ENCODE results near the gene ZEB2.
A peak's percentile ranks its signal among the peaks of the same experiment; 100 is the strongest.

ZEB2 gene

GRCh38 chr2:144414324-144414845, 105.5 kb downstream of the ZEB2 start:
- H3K27ac Mint-ChIP-seq = peak overlapping the region; percentile 78 to 93
- ATAC-seq (replicated peaks) = peak; percentile 69
- H3K27me3 Mint-ChIP-seq = no peaks in the 10 kb centered on the region
- H3K9me3 Mint-ChIP-seq = no peaks in the 10 kb centered on the region
- H3K4me3 Mint-ChIP-seq = peak overlapping the region; percentile 24 to 36
- H3K36me3 Mint-ChIP-seq (ENCODE audit: insufficient read depth) = peaks cover 24% of the 10 kb centered on the region
- peaks cover 11 to 41% of the 10 kb centered on the region in 2 donors for H3K4me1 Mint-ChIP-seq (ENCODE audit: low read depth in 2 of 2)
- no peak for DNase-seq

GRCh38 chr2:144412709-144413108, 107.2 kb downstream of the ZEB2 start:
- Mint-ChIP-seq H3K27ac (peak overlapping the region in 1 of 2 donors; percentile 93), H3K36me3 (ENCODE audit: insufficient read depth) (peaks cover 34% of the 10 kb centered on the region), H3K27me3 (no peaks in the 10 kb centered on the region), H3K9me3 (no peaks in the 10 kb centered on the region), H3K4me1 (ENCODE audit: low read depth in 2 of 2) (peaks cover 11 to 46% of the 10 kb centered on the region in 2 donors), H3K4me3 (no peak overlapping the region)
- no peak for ATAC-seq (replicated peaks)
- no peak for DNase-seq

- ATAC-seq (replicated peaks) = no peak
- no peaks in the 10 kb centered on the region for H3K27me3 Mint-ChIP-seq
- H3K9me3 Mint-ChIP-seq = no peaks in the 10 kb centered on the region
- H3K4me3 Mint-ChIP-seq = no peak overlapping the region
- H3K4me1 Mint-ChIP-seq (ENCODE audit: low read depth in 2 of 2) = peaks cover 13 to 46% of the 10 kb centered on the region in 2 donors
- no peak for DNase-seq
- peaks cover 33% of the 10 kb centered on the region for H3K36me3 Mint-ChIP-seq (ENCODE audit: insufficient read depth)
- H3K27ac Mint-ChIP-seq = no peak overlapping the region
Measured at GRCh38 chr2:144411473-144411872, 108.4 kb downstream of the ZEB2 start.

- Mint-ChIP-seq H3K27ac (peak overlapping the region; percentile 28 to 41), H3K36me3 (ENCODE audit: insufficient read depth) (peaks cover 51% of the 10 kb centered on the region), H3K4me3 (no peak overlapping the region), H3K27me3 (no peaks in the 10 kb centered on the region), H3K4me1 (ENCODE audit: low read depth in 2 of 2) (peaks cover 7 to 42% of the 10 kb centered on the region in 2 donors), H3K9me3 (no peaks in the 10 kb centered on the region)
- DNase-seq (no peak), ATAC-seq (replicated peaks) (no peak)
Measured at GRCh38 chr2:144409241-144409640, 110.7 kb downstream of the ZEB2 start.

GRCh38 chr2:144407262-144407661, 112.7 kb downstream of the ZEB2 start:
- H3K4me3 Mint-ChIP-seq = no peak overlapping the region
- peaks cover 4 to 36% of the 10 kb centered on the region in 2 donors for H3K4me1 Mint-ChIP-seq (ENCODE audit: low read depth in 2 of 2)
- DNase-seq (no peak), ATAC-seq (replicated peaks) (no peak)
- no peaks in the 10 kb centered on the region for H3K27me3 Mint-ChIP-seq
- peaks cover 62% of the 10 kb centered on the region for H3K36me3 Mint-ChIP-seq (ENCODE audit: insufficient read depth)
- H3K27ac Mint-ChIP-seq = peak overlapping the region in 1 of 2 donors; percentile 50
- H3K9me3 Mint-ChIP-seq = no peaks in the 10 kb centered on the region

- Mint-ChIP-seq H3K27me3 (no peaks in the 10 kb centered on the region), H3K9me3 (no peaks in the 10 kb centered on the region), H3K36me3 (ENCODE audit: insufficient read depth) (peaks cover 67% of the 10 kb centered on the region), H3K4me1 (ENCODE audit: low read depth in 2 of 2) (peaks cover 4 to 38% of the 10 kb centered on the region in 2 donors), H3K27ac (peak overlapping the region in 1 of 2 donors; percentile 23), H3K4me3 (peak overlapping the region in 1 of 2 donors; percentile 2)
- DNase-seq (no peak), ATAC-seq (replicated peaks) (no peak)
Measured at GRCh38 chr2:144405982-144406788, 113.7 kb downstream of the ZEB2 start.

GRCh38 chr2:144405321-144405720, 114.6 kb downstream of the ZEB2 start:
- DNase-seq (no peak), ATAC-seq (replicated peaks) (no peak)
- H3K4me3 Mint-ChIP-seq = peak overlapping the region in 1 of 2 donors; percentile 2
- peaks cover 4 to 38% of the 10 kb centered on the region in 2 donors for H3K4me1 Mint-ChIP-seq (ENCODE audit: low read depth in 2 of 2)
- H3K27ac Mint-ChIP-seq = peak overlapping the region; percentile 5 to 23
- H3K36me3 Mint-ChIP-seq (ENCODE audit: insufficient read depth) = peaks cover 75% of the 10 kb centered on the region
- H3K27me3 Mint-ChIP-seq = no peaks in the 10 kb centered on the region
- H3K9me3 Mint-ChIP-seq = no peaks in the 10 kb centered on the region

- Mint-ChIP-seq H3K27ac (no peak overlapping the region), H3K4me1 (ENCODE audit: low read depth in 2 of 2) (peaks cover 4 to 38% of the 10 kb centered on the region in 2 donors), H3K36me3 (ENCODE audit: insufficient read depth) (peaks cover 79% of the 10 kb centered on the region)
Measured at GRCh38 chr2:144404586-144405314, 115.2 kb downstream of the ZEB2 start.

GRCh38 chr2:144403933-144404332, 116.0 kb downstream of the ZEB2 start:
- Mint-ChIP-seq H3K9me3 (no peaks in the 10 kb centered on the region), H3K27me3 (no peaks in the 10 kb centered on the region), H3K4me1 (ENCODE audit: low read depth in 2 of 2) (peaks cover 4 to 38% of the 10 kb centered on the region in 2 donors), H3K36me3 (ENCODE audit: insufficient read depth) (peaks cover 75% of the 10 kb centered on the region), H3K4me3 (no peak overlapping the region), H3K27ac (no peak overlapping the region)
- no peak for ATAC-seq (replicated peaks)
- DNase-seq = no peak

More at GRCh38 chr2:144404586-144405314, 115.2 kb downstream of the ZEB2 start:
- Mint-ChIP-seq H3K9me3 (no peaks in the 10 kb centered on the region), H3K4me3 (no peak overlapping the region), H3K27me3 (no peaks in the 10 kb centered on the region)
- DNase-seq (no peak), ATAC-seq (replicated peaks) (no peak)

GRCh38 chr2:144402251-144402650, 117.7 kb downstream of the ZEB2 start:
- peaks cover 4 to 28% of the 10 kb centered on the region in 2 donors for H3K4me1 Mint-ChIP-seq (ENCODE audit: low read depth in 2 of 2)
- ATAC-seq (replicated peaks) (no peak), DNase-seq (no peak)
- peaks cover 80% of the 10 kb centered on the region for H3K36me3 Mint-ChIP-seq (ENCODE audit: insufficient read depth)
- H3K9me3 Mint-ChIP-seq = no peaks in the 10 kb centered on the region
- H3K4me3 Mint-ChIP-seq = no peak overlapping the region
- no peaks in the 10 kb centered on the region for H3K27me3 Mint-ChIP-seq
- peak overlapping the region in 1 of 2 donors; percentile 90 for H3K27ac Mint-ChIP-seq

- Mint-ChIP-seq H3K27ac (no peak overlapping the region), H3K4me3 (no peak overlapping the region), H3K4me1 (ENCODE audit: low read depth in 2 of 2) (peaks cover 0 to 25% of the 10 kb centered on the region in 2 donors), H3K9me3 (no peaks in the 10 kb centered on the region), H3K36me3 (ENCODE audit: insufficient read depth) (peaks cover 83% of the 10 kb centered on the region), H3K27me3 (no peaks in the 10 kb centered on the region)
- no peak for ATAC-seq (replicated peaks)
- DNase-seq = no peak
Measured at GRCh38 chr2:144401036-144401435, 118.9 kb downstream of the ZEB2 start.

GRCh38 chr2:144396318-144396717, 123.6 kb downstream of the ZEB2 start:
- Mint-ChIP-seq H3K9me3 (no peaks in the 10 kb centered on the region), H3K4me3 (no peak overlapping the region), H3K27ac (peak overlapping the region; percentile 14 to 39), H3K4me1 (ENCODE audit: low read depth in 2 of 2) (peaks cover 3 to 7% of the 10 kb centered on the region in 2 donors), H3K27me3 (no peaks in the 10 kb centered on the region), H3K36me3 (ENCODE audit: insufficient read depth) (peaks cover 65% of the 10 kb centered on the region)
- DNase-seq = no peak
- no peak for ATAC-seq (replicated peaks)

- Mint-ChIP-seq H3K36me3 (ENCODE audit: insufficient read depth) (peaks cover 38% of the 10 kb centered on the region), H3K9me3 (no peaks in the 10 kb centered on the region), H3K4me3 (no peak overlapping the region), H3K27ac (no peak overlapping the region), H3K27me3 (no peaks in the 10 kb centered on the region), H3K4me1 (ENCODE audit: low read depth in 2 of 2) (peaks cover 0 to 3% of the 10 kb centered on the region in 2 donors)
- ATAC-seq (replicated peaks) = no peak
- no peak for DNase-seq
Measured at GRCh38 chr2:144390424-144391020, 129.4 kb downstream of the ZEB2 start.

Data from effector memory CD8-positive, alpha-beta T cell (primary cell).